Measurements from ENCODE around the gene TNFRSF4.

- no peak for TF ChIP-seq EZH2 (IDR thresholded peaks at IDR 0.05)
- no peak for TF ChIP-seq POLR2AphosphoS5 (IDR thresholded peaks at IDR 0.05; ENCODE audit: borderline replicate concordance, low read depth, low read length)
- no peak for TF ChIP-seq FOXP2 (optimal IDR thresholded peaks at IDR 0.05; ENCODE audit: control extremely low read depth, extremely low read length, insufficient read depth)
These were observed 46.1 kb upstream of the TNFRSF4 start for GRCh38 chr1:1259951-1260600.

Data from SK-N-MC (cell line).